Measurements from ENCODE around the gene PACRG.

- TF ChIP-seq CTCF (IDR thresholded peaks at IDR 0.05; ENCODE audit: poor library complexity, severe bottlenecking): no peak
- no peak for TF ChIP-seq TAF1 (IDR thresholded peaks at IDR 0.05; ENCODE audit: low read depth)
- no peak for TF ChIP-seq MXI1 (conservative IDR thresholded peaks at IDR 0.05; ENCODE audit: poor library complexity, severe bottlenecking)
- no peak for TF ChIP-seq POLR2AphosphoS5 (IDR thresholded peaks at IDR 0.05)
- TF ChIP-seq RAD21 (conservative IDR thresholded peaks at IDR 0.05): no peak
- TF ChIP-seq EZH2 (IDR thresholded peaks at IDR 0.05; ENCODE audit: borderline replicate concordance, insufficient read depth, low read length, poor library complexity, severe bottlenecking): no peak
Observed at GRCh38 chr6:163356743-163357142, 629.0 kb downstream of the PACRG start.

Measured in neural cell (in vitro differentiated cells).